IPS-18c (cell line): Measurements from ENCODE around the gene TPGS1.

Experiments used
- H3K4me3 ChIP-seq: 2 replicates; pipeline ENCODE4 v1.7.0; 2013; ENCODE audit warnings: low read depth, mild to moderate bottlenecking, low read length, moderate library complexity; ENCODE audit not compliant: insufficient read depth
- H3K9me3 ChIP-seq: one replicate; pipeline ENCODE4 v1.6.1; 2013; ENCODE audit warnings: mild to moderate bottlenecking, low read length, moderate library complexity; ENCODE audit not compliant: control insufficient read depth, insufficient read depth

Gene TPGS1

GRCh38 chr19:525857-526419 lies 18.6 kb downstream of the TPGS1 start:
- no peak overlapping the region for H3K4me3 ChIP-seq
- H3K9me3 ChIP-seq = peaks cover 6% of the 10 kb centered on the region

- Histone ChIP-seq H3K9me3 (no peaks in the 10 kb centered on the region), H3K4me3 (peak overlapping the region; percentile 86)
These were observed 23.1 kb downstream of the TPGS1 start for GRCh38 chr19:530134-531008.

GRCh38 chr19:531009-531752 lies 23.9 kb downstream of the TPGS1 start:
- Histone ChIP-seq H3K9me3 (no peaks in the 10 kb centered on the region), H3K4me3 (peak overlapping the region; percentile 86)

GRCh38 chr19:531753-532560 lies 24.7 kb downstream of the TPGS1 start, which contains the start of gene CDC34:
CDC34 (plus strand) TSS chr19:531760; CDS start chr19:531932, 172 bp downstream.
- Histone ChIP-seq H3K4me3 (peak within 1 kb of the TSS; percentile 92), H3K9me3 (no peaks in the 10 kb centered on the region)

GRCh38 chr19:532561-533363 lies 25.5 kb downstream of the TPGS1 start:
- peak overlapping the region; percentile 92 for H3K4me3 ChIP-seq
- no peaks in the 10 kb centered on the region for H3K9me3 ChIP-seq

- H3K4me3 ChIP-seq = peak overlapping the region; percentile 92
These were observed 26.2 kb downstream of the TPGS1 start for GRCh38 chr19:533364-534058.

GRCh38 chr19:534088-534487 lies 26.8 kb downstream of the TPGS1 start:
- Histone ChIP-seq H3K9me3 (no peaks in the 10 kb centered on the region), H3K4me3 (no peak overlapping the region)

More at GRCh38 chr19:533364-534058, 26.2 kb downstream of the TPGS1 start:
- no peaks in the 10 kb centered on the region for H3K9me3 ChIP-seq

GRCh38 chr19:535017-535835 lies 27.9 kb downstream of the TPGS1 start:
- no peak overlapping the region for H3K4me3 ChIP-seq
- no peaks in the 10 kb centered on the region for H3K9me3 ChIP-seq

- no peak overlapping the region for H3K4me3 ChIP-seq
- no peaks in the 10 kb centered on the region for H3K9me3 ChIP-seq
These were observed 29.0 kb downstream of the TPGS1 start for GRCh38 chr19:536031-536880.

- Histone ChIP-seq H3K9me3 (no peaks in the 10 kb centered on the region), H3K4me3 (no peak overlapping the region)
These were observed 29.6 kb downstream of the TPGS1 start for GRCh38 chr19:536881-537404.

GRCh38 chr19:538641-539428 lies 31.5 kb downstream of the TPGS1 start:
- Histone ChIP-seq H3K4me3 (no peak overlapping the region), H3K9me3 (no peaks in the 10 kb centered on the region)

GRCh38 chr19:539429-540030 lies 32.2 kb downstream of the TPGS1 start:
- H3K4me3 ChIP-seq = no peak overlapping the region
- no peaks in the 10 kb centered on the region for H3K9me3 ChIP-seq
